WTC11 (cell line): Measurements from ENCODE around the gene SLC40A1. TPM values are rescaled to one million over a fixed set of nuclear protein-coding genes. Genes with fewer than 3 reads are reported as not detected.

Source experiments
- ATAC-seq: fragments of 200-7000 bp; cut with Tn5 transposase; 2 replicates; pipeline ENCODE4 v1.10.0; 2021; ENCODE audit warnings: mild to moderate bottlenecking, moderate library complexity
- CTCF ChIA-PET: fragments of 300-600 bp; sonication (Branson Sonifier 250); formaldehyde crosslinking; loops from one replicate; lab custom pipeline; 2021; ENCODE audit warnings: antibody characterized with exemption; lab: Charles Lee
- POLR2A ChIA-PET: fragments of 350-600 bp; sonication (Branson Sonifier 250); formaldehyde crosslinking; loops from one replicate; lab custom pipeline; 2021; ENCODE audit warnings: antibody characterized with exemption; lab: Charles Lee
- DNase-seq: peaks from one replicate; pipeline ENCODE4 v3.0.0; 2021; ENCODE audit warnings: low spot score
- H3K27ac Mint-ChIP-seq: 2 replicates; pipeline ENCODE4 v1.8.0; 2021; ENCODE audit warnings: mixed read lengths
- H3K27me3 Mint-ChIP-seq: 2 replicates; pipeline ENCODE4 v1.8.0; 2021; ENCODE audit warnings: low read depth, mild to moderate bottlenecking, moderate library complexity, mixed read lengths
- H3K36me3 Mint-ChIP-seq: 2 replicates; pipeline ENCODE4 v1.8.0; 2021; ENCODE audit warnings: mixed read lengths
- H3K4me1 Mint-ChIP-seq: 2 replicates; pipeline ENCODE4 v1.8.0; 2022; ENCODE audit warnings: mixed read lengths
- H3K4me3 Mint-ChIP-seq: 2 replicates; pipeline ENCODE4 v1.8.0; 2021; ENCODE audit warnings: mild to moderate bottlenecking, moderate library complexity, mixed read lengths
- H3K9me3 Mint-ChIP-seq: 2 replicates; pipeline ENCODE4 v1.8.0; 2021; ENCODE audit warnings: mixed read lengths
- CREB1 ChIP-seq: sonication (generic); formaldehyde crosslinking; IDR thresholded peaks from 2 replicates; pipeline ENCODE4 v1.8.0; 2023; ENCODE audit warnings: mild to moderate bottlenecking, missing genetic modification reagents
- ELF4 ChIP-seq: sonication (generic); formaldehyde crosslinking; IDR thresholded peaks from 2 replicates; pipeline ENCODE4 v1.8.1; 2022; ENCODE audit warnings: low read depth, mild to moderate bottlenecking, moderate library complexity, missing genetic modification reagents
- FOXJ3 ChIP-seq: sonication (generic); formaldehyde crosslinking; IDR thresholded peaks from 2 replicates; pipeline ENCODE4 v1.9.0; 2021; ENCODE audit warnings: missing genetic modification reagents, mild to moderate bottlenecking, borderline replicate concordance
- KAT7 ChIP-seq: sonication (generic); formaldehyde crosslinking; IDR thresholded peaks from 2 replicates; pipeline ENCODE4 v1.8.1; 2023; ENCODE audit warnings: missing genetic modification reagents, mild to moderate bottlenecking, borderline replicate concordance
- MLX ChIP-seq: sonication (generic); formaldehyde crosslinking; IDR thresholded peaks from 2 replicates; pipeline ENCODE4 v1.8.1; 2023; ENCODE audit warnings: mild to moderate bottlenecking, missing genetic modification reagents, moderate library complexity
- NFATC4 ChIP-seq: fragments of 250-450 bp; sonication (Bioruptor Pico); IDR thresholded peaks from 2 replicates; pipeline ENCODE4 v1.9.0; 2021; ENCODE audit warnings: mild to moderate bottlenecking
- NR2C2 ChIP-seq: sonication (generic); formaldehyde crosslinking; IDR thresholded peaks from 2 replicates; pipeline ENCODE4 v1.8.0; 2022; ENCODE audit warnings: mild to moderate bottlenecking, missing genetic modification reagents
- PRRX2 ChIP-seq: fragments of 250-450 bp; sonication (Bioruptor Pico); IDR thresholded peaks from 2 replicates; pipeline ENCODE4 v1.8.0; 2021; ENCODE audit warnings: mild to moderate bottlenecking
- ZNF423 ChIP-seq: fragments of 250-450 bp; sonication (Bioruptor Pico); IDR thresholded peaks from 2 replicates; pipeline ENCODE4 v2.1.2; 2022; ENCODE audit warnings: mild to moderate bottlenecking, moderate library complexity
- ZNF425 ChIP-seq: fragments of 250-450 bp; sonication (Bioruptor Pico); conservative IDR thresholded peaks from 2 replicates; pipeline ENCODE4 v1.9.0; 2021; ENCODE audit warnings: mild to moderate bottlenecking
- total RNA-seq: library from RNA; stranded (reverse); gene quantifications from 3 replicates; pipeline ENCODE4 v1.2.3, GENCODE V29; 2021
- TF ChIP-seq, protein P1 (sequence below): sonication (generic); formaldehyde crosslinking; IDR thresholded peaks from 2 replicates; pipeline ENCODE4 v1.8.1; 2022; ENCODE audit warnings: low read depth, missing genetic modification reagents, borderline replicate concordance
- TF ChIP-seq, protein P2 (sequence below): sonication (generic); formaldehyde crosslinking; IDR thresholded peaks from 2 replicates; pipeline ENCODE4 v1.8.0; 2022; ENCODE audit warnings: mild to moderate bottlenecking, missing genetic modification reagents
- TF ChIP-seq, protein P3 (sequence below): sonication (generic); formaldehyde crosslinking; IDR thresholded peaks from 2 replicates; pipeline ENCODE4 v1.8.0; 2022; ENCODE audit warnings: missing genetic modification reagents

The SLC40A1 gene
- total RNA-seq, 1 experiment from 2014 or later: 0.57 TPM

- ChIA-PET CTCF (no interaction called here), POLR2A (no interaction called here)
- Mint-ChIP-seq H3K9me3 (peaks cover 23% of the 10 kb centered on the region), H3K27ac (no peak overlapping the region), H3K27me3 (no peaks in the 10 kb centered on the region), H3K36me3 (no peaks in the 10 kb centered on the region; the same call in 1 of the 2 replicates), H3K4me1 (no peaks in the 10 kb centered on the region), H3K4me3 (no peak overlapping the region)
- ATAC-seq: no peak
- TF ChIP-seq PRRX2 (CRISPR knock-in tag): no peak
- no peak for TF ChIP-seq NR2C2 (CRISPR knock-in tag)
- no peak for TF ChIP-seq FOXJ3
- TF ChIP-seq, protein P1, sequence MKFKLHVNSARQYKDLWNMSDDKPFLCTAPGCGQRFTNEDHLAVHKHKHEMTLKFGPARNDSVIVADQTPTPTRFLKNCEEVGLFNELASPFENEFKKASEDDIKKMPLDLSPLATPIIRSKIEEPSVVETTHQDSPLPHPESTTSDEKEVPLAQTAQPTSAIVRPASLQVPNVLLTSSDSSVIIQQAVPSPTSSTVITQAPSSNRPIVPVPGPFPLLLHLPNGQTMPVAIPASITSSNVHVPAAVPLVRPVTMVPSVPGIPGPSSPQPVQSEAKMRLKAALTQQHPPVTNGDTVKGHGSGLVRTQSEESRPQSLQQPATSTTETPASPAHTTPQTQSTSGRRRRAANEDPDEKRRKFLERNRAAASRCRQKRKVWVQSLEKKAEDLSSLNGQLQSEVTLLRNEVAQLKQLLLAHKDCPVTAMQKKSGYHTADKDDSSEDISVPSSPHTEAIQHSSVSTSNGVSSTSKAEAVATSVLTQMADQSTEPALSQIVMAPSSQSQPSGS (CRISPR knock-in tag): no peak
- TF ChIP-seq, protein P2, sequence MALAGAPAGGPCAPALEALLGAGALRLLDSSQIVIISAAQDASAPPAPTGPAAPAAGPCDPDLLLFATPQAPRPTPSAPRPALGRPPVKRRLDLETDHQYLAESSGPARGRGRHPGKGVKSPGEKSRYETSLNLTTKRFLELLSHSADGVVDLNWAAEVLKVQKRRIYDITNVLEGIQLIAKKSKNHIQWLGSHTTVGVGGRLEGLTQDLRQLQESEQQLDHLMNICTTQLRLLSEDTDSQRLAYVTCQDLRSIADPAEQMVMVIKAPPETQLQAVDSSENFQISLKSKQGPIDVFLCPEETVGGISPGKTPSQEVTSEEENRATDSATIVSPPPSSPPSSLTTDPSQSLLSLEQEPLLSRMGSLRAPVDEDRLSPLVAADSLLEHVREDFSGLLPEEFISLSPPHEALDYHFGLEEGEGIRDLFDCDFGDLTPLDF (CRISPR knock-in tag): no peak
- TF ChIP-seq ZNF425 (CRISPR knock-in tag): no peak
- no peak for TF ChIP-seq CREB1 (CRISPR knock-in tag)
- TF ChIP-seq, protein P3, sequence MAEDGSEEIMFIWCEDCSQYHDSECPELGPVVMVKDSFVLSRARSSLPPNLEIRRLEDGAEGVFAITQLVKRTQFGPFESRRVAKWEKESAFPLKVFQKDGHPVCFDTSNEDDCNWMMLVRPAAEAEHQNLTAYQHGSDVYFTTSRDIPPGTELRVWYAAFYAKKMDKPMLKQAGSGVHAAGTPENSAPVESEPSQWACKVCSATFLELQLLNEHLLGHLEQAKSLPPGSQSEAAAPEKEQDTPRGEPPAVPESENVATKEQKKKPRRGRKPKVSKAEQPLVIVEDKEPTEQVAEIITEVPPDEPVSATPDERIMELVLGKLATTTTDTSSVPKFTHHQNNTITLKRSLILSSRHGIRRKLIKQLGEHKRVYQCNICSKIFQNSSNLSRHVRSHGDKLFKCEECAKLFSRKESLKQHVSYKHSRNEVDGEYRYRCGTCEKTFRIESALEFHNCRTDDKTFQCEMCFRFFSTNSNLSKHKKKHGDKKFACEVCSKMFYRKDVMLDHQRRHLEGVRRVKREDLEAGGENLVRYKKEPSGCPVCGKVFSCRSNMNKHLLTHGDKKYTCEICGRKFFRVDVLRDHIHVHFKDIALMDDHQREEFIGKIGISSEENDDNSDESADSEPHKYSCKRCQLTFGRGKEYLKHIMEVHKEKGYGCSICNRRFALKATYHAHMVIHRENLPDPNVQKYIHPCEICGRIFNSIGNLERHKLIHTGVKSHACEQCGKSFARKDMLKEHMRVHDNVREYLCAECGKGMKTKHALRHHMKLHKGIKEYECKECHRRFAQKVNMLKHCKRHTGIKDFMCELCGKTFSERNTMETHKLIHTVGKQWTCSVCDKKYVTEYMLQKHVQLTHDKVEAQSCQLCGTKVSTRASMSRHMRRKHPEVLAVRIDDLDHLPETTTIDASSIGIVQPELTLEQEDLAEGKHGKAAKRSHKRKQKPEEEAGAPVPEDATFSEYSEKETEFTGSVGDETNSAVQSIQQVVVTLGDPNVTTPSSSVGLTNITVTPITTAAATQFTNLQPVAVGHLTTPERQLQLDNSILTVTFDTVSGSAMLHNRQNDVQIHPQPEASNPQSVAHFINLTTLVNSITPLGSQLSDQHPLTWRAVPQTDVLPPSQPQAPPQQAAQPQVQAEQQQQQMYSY: no peak
- TF ChIP-seq KAT7 (CRISPR knock-in tag): no peak
- no peak for TF ChIP-seq MLX (CRISPR knock-in tag)
- no peak for TF ChIP-seq NFATC4 (CRISPR knock-in tag)
- TF ChIP-seq ZNF423 (CRISPR knock-in tag): no peak
- TF ChIP-seq ELF4 (CRISPR knock-in tag): no peak
- DNase-seq: no peak
These were observed 69.2 kb downstream of the SLC40A1 start for GRCh38 chr2:189511210-189511959.

Other genes starting within 250 kb of the SLC40A1 start
- 59.0 to 68.3 TPM (median 64.8 TPM) in 3 replicates for gene WDR75, start 139.3 kb downstream of the SLC40A1 start, total RNA-seq
- 30.5 to 34.7 TPM (median 33.3 TPM) in 3 replicates for gene ASNSD1, start 80.7 kb upstream of the SLC40A1 start, total RNA-seq
- gene ANKAR, start 93.9 kb upstream of the SLC40A1 start, total RNA-seq: 1.3 to 2.9 TPM (median 1.6 TPM) in 3 replicates
- gene OSGEPL1, start 182.0 kb upstream of the SLC40A1 start, total RNA-seq: 15.2 to 17.1 TPM (median 16.7 TPM) in 3 replicates
- gene ORMDL1, start 203.6 kb upstream of the SLC40A1 start, total RNA-seq: 38.4 to 40.1 TPM (median 39.9 TPM) in 3 replicates
- 49.8 to 74.5 TPM (median 69.5 TPM) in 3 replicates for gene PMS1, start 203.7 kb upstream of the SLC40A1 start, total RNA-seq